Measurements from ENCODE around the gene PTPRZ1.

PTPRZ1 gene

DNA sequence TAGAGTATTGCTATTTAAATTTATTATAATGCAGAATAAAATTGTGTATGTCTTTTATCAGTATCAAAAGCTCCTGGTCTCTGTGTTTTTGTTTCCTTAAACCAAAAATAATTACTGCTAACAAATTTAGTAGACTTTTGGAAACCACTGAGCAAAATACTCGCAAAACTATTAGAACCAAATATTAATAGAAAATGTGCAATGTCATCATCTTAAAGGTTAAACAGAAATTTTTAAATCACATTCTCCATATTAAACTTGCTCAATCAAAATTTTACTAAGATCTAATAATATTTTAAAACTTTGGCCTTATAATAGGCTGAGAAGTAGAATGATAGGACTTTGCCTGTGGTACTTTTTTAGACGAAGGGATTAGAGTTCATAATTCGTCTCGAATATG, 222.7 kb downstream of the PTPRZ1 start:
- no peak overlapping the region for H3K4me3 ChIP-seq (ENCODE audit: control insufficient read depth, low read depth, low read length)
- no peak for TF ChIP-seq CTCF (conservative IDR thresholded peaks at IDR 0.05; ENCODE audit: control insufficient read depth, insufficient read depth, low read depth, low read length)
- no peak for DNase-seq (ENCODE audit: low read depth)

DNA sequence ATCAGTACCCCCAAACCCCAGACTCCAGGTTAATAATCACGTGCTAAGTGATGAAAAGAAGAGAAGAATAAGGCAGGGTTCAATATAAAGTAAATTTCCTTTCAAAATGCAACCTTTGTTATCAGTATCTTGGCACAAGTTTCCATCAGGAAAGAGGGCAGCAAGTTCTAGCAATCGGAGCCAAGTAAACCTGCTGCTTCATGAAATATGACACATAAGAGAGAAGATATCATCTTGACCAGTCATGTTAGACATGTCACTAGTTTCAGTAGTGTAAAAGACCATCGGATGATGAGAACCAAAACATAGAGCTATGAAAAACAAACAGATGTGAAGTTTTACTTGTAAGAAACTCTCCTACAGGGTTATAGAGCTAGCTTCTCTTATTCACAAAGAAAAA, 227.1 kb downstream of the PTPRZ1 start:
- H3K4me3 ChIP-seq (ENCODE audit: control insufficient read depth, low read depth, low read length) = no peak overlapping the region
- DNase-seq (ENCODE audit: low read depth) = no peak
- no peak for TF ChIP-seq CTCF (conservative IDR thresholded peaks at IDR 0.05; ENCODE audit: control insufficient read depth, insufficient read depth, low read depth, low read length)

DNA sequence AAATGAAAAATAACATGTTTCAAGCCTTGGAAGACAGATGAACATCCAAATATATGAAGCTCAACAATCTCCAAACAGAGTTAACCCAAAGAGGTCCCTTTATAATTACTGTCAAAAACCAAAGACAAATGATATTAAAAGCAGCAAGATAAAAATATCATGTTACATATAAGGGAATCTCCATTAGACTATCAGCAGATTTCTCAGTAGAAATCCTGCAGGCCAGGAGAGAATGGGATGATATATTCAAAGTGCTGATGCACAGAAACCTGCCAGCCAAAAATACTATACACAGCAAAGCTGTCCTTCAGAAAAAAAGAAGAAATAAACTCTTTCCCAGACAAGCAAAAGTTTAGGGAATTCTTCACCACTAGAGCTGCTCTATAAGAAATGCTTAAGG, 230.1 kb downstream of the PTPRZ1 start:
- no peak for TF ChIP-seq CTCF (conservative IDR thresholded peaks at IDR 0.05; ENCODE audit: control insufficient read depth, insufficient read depth, low read depth, low read length)
- no peak for DNase-seq (ENCODE audit: low read depth)
- no peak overlapping the region for H3K4me3 ChIP-seq (ENCODE audit: control insufficient read depth, low read depth, low read length)
